NCI-H146 treated with DMSO at 0.1 percent for 48 hours (cell line): ENCODE measurements around the gene SPECC1L.

Source experiments
- DNase-seq: peaks from one replicate; lab custom pipeline; 2025; ENCODE audit not compliant: unreplicated experiment; lab: John Stamatoyannopoulos, UW

SPECC1L gene

GRCh38 chr22:24358105-24358836, 87.6 kb downstream of the SPECC1L start:
- no peak for DNase-seq

GRCh38 chr22:24359452-24360120, 89.0 kb downstream of the SPECC1L start:
- no peak for DNase-seq

GRCh38 chr22:24361976-24362646, 91.5 kb downstream of the SPECC1L start:
- no peak for DNase-seq

GRCh38 chr22:24363243-24363642, 92.6 kb downstream of the SPECC1L start:
- no peak for DNase-seq

GRCh38 chr22:24366701-24367100, 96.1 kb downstream of the SPECC1L start:
- DNase-seq, result no peak

- no peak for DNase-seq
These were observed 97.2 kb downstream of the SPECC1L start for GRCh38 chr22:24367841-24368240.

- no peak for DNase-seq
These were observed 99.8 kb downstream of the SPECC1L start for GRCh38 chr22:24370401-24370800.

- DNase-seq, result no peak
These were observed 105.4 kb downstream of the SPECC1L start for GRCh38 chr22:24376002-24376401.

GRCh38 chr22:24376586-24376985, 106.0 kb downstream of the SPECC1L start:
- DNase-seq, result no peak

- no peak for DNase-seq
These were observed 108.9 kb downstream of the SPECC1L start for GRCh38 chr22:24379536-24379935.

- DNase-seq, result no peak
These were observed 109.7 kb downstream of the SPECC1L start for GRCh38 chr22:24380220-24380904.

GRCh38 chr22:24380905-24381230, 110.2 kb downstream of the SPECC1L start:
- no peak for DNase-seq

GRCh38 chr22:24383061-24383460, 112.4 kb downstream of the SPECC1L start:
- DNase-seq, result no peak

- no peak for DNase-seq
These were observed 113.5 kb downstream of the SPECC1L start for GRCh38 chr22:24384131-24384530.

- DNase-seq, result no peak
These were observed 116.4 kb downstream of the SPECC1L start for GRCh38 chr22:24386937-24387471.

GRCh38 chr22:24389680-24390079, 119.0 kb downstream of the SPECC1L start:
- DNase-seq, result no peak

- DNase-seq, result no peak
These were observed 119.5 kb downstream of the SPECC1L start for GRCh38 chr22:24390156-24390555.

- DNase-seq, result no peak
These were observed 119.9 kb downstream of the SPECC1L start for GRCh38 chr22:24390576-24390975.

GRCh38 chr22:24391836-24392217, 121.2 kb downstream of the SPECC1L start:
- DNase-seq, result no peak

GRCh38 chr22:24392218-24392931, 121.7 kb downstream of the SPECC1L start:
- DNase-seq, result peak; percentile 71
